HK-2 (cell line): ENCODE measurements around the gene SOHLH1.
A peak's percentile ranks its signal among the peaks of the same experiment; 100 is the strongest.

Experiments
- DNase-seq: peaks from one replicate; pipeline ENCODE4 v3.0.0-alpha.2; 2018; ENCODE audit not compliant: unreplicated experiment

The SOHLH1 gene

DNA sequence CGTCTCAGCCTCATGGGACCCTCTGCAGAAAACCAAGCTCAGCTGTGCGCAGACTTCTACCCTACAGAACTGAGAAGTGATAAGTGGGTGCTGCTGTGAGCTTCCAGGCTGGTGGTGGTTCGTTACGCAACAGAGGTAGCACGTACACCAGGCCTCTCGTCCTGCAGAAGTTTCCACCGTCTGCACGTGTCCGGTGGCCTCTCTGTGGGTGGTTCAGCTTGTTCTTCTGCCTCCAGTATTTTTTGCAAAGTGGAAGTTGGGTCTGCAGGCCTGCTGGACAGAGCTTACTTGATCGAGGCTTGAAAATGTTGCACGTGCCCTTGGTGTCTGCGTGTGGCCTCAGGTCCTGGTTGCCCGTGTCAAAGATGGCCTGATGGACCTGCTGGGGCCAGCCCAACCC lies 30.2 kb upstream of the SOHLH1 start:
- no peak for DNase-seq

DNA sequence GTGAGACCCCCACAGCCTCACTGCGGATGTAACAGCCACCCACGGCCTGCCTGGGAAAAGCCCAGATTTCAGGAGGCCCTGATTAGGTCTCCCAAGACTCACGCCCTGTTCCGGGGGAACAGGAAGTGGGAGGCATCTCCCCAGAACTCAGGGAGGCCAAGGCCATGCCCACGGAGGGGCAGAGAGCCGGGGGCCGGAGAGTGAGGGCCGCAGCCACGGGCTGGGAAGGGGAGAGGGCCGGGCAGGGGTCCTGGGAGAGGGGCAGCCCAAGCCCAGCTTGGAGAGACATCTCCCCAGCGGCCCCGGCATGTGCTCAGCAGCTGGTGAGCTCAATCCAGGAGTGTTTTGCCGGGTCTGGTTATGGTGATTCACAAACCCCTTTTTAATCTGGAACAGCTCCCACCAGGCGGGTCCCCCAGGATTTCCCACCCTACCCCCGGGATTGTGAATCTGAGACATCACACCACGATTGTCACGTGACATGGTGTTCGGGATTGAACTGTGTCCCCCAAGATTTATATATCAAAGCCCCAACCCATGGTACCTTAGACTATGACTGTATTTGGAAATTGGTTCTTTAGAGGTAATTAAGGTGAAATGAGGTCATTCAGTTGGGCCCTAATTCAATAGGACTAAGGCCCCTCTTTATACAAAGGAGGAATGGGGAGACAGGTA lies 29.3 kb upstream of the SOHLH1 start:
- DNase-seq: no peak

DNA sequence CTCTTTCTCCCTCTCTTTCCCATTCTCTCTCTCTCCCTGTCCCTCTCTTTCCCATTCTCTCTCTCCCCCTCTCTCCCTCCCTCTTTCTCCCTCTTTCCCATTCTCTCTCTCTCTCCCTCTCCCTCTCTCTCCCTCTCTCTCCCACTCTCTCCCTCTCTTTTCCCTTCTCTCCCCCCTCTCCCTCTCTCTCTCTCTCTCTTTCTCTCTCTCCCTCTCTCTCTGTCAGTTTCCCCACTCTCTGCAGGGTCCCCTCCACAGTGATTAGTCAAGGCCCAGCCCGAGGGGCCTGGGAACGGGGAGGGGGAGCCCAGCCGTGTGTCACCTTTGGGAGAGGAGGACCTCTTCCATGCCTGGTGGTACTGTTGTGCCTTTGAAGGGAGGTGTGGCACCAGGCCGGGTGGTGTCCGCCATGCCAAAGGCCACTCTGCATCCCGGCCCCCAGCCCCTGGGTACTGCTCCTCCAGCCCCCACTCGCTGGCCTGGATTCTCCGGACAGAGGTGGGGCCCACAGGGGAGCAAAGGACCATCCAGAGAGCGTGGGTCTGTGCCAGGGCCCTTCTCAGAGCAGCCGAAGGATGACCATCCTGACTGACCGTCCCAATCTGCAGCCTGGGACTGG lies 28.1 kb upstream of the SOHLH1 start:
- no peak for DNase-seq

DNA sequence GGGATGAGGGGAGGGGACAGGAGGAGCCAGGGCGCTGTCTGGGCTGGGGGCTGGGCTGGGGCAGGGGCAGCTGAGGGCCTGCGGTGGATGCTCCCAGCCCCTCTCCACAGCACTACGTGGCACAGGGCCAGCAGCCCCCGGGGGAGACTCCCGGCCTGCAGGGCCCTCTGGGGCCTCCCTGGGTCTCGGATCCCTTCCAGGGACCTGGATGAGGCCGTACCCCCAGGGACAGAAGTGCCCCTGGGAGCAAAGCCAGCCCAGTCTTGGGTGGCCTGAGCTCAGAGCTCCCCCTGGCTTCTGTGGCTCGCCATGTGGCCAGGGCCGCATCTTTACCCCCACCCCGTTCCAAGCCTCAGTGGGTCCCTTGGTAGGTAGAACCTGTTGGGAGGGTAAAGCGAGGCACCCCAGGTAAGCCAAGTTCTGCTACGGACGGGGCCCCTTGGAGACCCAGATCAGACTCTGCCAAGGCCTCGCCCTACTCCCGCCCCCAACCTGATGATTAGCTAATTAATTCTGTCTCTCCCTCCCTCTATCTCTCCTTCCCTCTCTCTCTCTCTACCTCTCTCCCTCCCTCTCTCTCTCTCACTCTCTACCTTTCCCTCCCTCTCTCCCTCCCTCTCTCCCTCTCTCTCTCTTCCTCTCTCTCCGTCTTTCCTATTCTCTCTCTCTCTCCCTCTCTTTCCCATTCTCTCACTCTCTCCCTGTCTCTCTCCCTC lies 27.0 kb upstream of the SOHLH1 start:
- no peak for DNase-seq

DNA sequence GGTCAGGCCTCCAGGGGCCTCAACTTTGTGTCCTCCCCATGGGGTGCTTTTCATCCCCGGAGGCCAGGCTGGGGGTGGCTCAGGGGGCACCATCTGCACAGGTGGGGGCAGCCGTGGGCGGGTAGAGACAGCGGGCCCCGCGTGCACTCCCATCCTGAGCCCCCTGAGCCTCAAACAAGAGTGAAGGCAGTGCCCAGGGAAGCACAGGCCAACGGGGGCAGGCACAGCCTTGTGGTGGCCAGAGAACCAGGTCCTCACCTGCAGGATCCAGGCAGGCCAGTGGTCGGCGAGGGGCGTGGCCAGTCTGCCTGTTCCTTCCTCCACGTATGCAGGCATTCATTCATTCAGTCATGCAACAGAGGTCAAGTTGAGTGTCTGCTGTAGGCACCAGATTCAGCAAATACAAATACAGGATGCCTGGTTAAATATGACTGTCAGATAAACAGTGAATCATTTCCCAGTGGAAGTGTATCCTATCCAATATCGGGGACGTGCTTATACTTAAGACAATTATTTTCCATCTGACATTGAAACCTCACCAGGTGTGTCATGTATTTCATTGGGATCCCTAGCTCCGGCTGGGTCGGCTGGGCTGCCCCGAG lies 25.0 kb upstream of the SOHLH1 start:
- no peak for DNase-seq

DNA sequence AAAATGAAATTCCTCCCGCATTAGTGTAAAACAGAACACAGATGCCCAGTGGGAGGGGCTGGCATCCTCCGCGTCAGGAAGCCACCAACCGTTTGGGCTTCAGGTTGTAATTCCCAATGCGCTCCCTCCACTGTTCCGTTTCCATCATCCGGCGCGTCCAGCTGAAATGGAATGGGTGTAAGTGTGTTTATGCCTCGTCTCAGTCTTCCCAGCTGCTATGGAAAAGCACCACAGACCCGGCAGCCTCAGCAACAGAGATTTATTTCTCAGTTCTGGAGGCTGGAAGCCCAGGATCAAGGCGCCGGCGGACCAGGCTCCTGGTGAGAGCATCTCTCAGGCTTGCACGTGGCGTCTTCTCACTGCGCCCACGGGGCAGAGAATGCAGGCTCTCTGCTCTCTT lies 23.1 kb upstream of the SOHLH1 start:
- no peak for DNase-seq

DNA sequence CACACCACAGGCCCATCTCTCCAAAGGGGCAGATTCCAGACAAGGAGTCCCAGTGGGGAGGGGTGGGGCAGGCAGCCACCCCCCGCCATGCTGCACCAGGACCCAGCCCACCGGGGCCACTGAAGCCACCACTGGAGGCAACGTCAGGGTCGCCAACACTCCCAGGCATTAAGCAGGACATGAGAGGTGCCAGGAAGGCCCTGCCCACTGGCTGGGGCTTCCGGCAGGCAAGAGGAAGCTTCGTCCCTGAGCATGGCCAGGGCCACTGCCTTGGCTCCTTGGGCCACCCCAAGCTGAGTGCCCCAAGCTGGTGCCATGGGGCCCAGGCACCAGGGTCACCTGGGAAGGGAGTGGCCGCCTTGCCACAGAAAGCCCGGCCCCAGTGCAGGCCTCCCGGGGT lies 20.2 kb upstream of the SOHLH1 start:
- no peak for DNase-seq

DNA sequence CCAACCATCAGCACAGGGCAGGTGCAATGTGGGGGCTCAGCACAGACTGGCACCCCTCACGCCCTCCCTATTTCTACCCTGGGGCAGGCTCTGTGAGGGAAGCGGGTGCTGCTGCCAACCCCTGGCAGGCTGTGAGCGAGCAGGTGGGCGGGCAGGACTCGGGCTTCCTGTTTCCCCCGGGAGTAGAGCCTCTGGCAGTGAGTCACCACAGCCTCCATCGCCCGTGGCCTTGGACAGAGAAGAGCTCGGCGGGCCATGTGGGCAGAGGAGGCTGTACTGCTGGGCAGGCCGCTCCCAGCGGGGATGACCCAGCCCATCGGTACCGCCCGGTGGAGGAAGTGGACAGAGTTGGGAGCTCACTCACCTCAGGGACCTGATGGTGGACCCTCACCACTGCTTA lies 19.3 kb upstream of the SOHLH1 start:
- peak; percentile 66 for DNase-seq

DNA sequence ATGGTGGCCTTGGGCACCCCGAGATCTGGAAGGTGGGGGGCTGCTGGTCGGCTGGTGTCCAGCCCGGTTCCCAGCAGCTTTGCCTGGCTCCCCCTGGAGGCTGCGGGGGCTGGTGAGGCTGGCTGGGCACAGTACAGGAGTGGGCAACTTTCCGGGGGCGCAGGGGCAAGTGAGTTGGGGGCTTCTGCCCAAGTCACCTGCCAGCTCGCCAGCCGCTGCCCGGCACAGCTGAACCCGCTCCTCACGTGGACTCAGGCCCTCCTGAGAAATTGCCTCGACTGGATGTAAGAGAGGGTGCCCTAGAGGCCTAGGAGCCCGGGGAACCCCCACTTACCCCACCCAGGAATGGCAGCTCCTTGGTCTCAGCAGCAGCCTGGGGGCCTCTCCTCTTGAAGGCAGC lies 18.1 kb upstream of the SOHLH1 start:
- no peak for DNase-seq

DNA sequence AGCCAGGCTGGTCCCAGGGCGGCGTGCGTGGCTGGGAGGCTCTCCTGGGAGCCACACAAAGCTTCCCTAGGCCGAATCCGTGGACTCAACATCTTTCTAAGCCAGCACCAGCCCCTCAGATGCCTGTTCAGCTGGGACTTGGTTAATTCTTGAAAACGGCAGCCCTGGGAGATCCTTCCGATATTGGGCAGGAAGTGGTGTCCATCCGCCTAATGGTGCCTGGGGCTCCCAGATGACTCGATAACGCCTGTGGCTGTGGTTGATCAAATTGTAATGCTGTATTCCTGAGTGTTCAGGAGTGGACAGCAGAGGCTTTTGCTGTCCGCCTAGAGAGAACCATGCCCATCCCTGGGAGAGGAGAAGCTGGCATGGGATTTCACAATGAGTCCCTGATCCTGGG lies 16.8 kb upstream of the SOHLH1 start:
- DNase-seq: no peak

DNA sequence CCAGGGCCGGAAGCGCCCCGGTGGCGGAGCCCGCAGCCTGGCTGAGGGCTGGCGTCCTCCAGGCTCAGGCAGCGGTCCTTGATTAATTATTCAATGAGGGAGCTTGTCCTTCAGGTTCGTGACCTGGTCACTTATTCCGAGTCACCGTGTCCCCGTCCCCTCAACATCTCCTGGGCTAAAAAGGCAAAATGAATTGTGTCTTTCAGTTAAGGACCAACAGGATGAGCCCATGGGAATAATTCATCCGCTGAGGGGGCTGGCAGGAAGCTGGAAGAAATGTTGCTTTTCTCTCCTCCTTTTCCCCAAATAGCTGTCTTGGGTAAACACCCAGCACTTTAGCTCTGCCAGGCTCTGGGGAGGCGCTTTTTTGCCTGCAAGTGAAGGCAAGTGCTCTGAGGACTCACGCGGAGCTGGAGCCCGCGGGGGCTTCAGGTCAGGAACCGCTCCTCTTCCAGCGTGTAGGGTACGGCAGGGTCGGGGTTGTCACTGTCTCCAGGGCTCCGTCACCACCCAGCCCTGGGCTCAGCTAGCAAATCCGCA lies 15.8 kb upstream of the SOHLH1 start:
- DNase-seq: no peak

DNA sequence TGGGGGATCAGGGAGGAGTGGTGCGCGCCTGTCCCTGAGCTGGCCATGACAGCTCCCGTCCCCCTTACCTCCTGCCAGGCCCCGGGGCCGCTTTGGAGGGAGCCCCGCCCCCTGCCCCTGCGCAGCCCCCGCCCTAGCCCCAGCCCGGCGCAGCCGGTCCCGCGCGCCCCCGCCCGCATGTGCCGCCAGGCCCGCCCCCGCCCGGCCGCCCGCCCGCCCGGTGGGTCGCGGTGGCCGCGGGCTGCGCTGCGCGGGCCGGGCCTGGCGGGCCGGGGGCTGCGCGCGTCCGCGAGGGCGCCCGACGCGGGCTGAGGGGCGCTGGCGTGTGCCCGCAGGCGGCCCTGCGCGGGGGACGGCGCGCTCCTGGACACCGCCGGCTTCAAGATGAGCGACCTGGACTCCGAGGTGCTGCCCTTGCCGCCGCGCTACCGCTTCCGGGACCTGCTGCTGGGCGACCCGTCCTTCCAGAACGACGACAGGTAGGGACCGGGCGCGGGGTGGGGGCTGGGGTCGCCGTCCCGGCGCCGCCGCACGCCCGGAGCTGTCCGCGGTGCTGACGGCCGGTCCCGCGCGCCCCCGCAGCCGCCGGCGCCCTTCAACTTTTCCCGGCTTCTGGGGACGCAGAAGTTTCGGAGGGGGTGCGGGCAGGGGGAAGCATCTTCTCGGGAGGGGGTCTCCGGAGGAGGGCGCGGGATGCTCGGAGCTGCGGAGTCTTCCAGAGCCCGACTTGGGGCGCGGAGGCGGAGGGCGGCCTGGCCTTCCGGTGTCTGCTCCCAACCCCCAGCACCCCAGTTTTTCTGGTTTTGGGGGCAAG lies 15.2 kb upstream of the SOHLH1 start:
- DNase-seq: no peak

DNA sequence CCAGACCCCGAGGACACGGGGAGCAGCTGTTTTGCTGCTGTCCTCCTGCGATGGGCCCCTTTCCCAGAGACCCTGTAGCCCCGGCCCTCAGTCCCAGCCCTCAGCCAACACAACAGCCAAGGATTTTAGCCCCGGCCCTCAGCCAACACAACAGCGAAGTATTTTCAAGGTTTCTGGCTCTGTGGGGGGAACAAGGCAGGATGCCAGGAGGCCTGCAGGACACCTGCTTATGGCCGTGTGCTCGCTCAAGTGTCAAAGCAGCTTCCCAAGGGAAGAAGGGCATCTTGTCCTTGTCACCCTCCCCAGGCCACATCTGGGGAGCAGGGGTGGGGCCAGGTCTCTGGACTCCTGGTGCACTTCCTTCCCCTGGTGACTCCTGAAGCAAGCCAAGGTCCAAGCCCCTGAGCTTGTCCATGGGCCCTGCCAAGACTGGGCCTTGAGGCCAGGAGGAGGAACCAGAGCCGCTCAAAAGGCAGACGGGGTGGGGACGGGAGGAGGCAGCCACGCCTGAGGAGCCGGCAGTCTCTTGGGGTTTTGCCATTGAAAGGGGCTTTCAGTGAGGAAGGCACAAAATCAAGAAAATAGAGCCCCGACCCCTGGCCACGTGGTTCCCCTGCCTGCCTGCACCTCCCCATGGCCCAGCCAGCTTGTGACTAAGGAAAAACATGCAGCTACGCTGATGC lies 13.5 kb upstream of the SOHLH1 start:
- no peak for DNase-seq

DNA sequence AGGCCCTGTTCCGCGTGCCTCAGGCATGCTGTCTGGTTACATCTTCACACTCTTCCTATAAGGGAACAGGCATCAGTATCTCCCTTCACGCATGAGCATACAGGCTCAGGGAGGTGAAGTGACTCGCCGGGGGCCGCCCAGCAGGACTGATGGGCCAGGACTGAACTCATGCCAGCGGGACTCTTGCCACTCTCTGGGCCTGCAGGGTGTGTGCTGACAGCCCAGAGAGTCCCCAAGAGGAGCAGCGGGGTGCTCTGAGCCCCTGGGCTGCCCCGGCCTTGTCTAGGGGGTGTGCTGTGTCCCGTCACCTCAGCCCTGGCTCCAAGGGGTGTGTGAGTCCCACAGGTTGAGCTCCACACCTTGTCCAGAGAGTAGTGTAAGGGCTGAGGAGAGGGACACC lies 12.6 kb upstream of the SOHLH1 start:
- no peak for DNase-seq

DNA sequence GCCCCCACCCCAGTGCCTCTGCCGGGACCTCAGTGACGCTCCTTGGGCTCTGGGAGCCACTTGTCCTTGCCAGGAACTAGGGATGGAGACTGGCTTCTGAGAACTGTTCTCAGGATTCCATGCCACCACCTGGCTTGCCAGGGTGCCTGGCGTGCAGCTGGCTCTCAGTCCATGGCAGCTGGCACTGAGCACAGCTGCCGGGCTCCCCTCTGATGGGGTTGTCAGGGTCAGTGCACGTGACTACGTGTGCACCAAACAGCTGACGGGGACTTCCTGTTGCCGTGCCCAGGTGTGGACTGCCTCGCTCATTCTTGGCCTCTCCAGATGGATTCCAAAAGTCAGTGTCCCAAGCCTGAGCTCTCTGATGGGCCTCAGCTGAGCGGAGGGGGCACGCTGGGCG lies 12.1 kb upstream of the SOHLH1 start:
- no peak for DNase-seq

DNA sequence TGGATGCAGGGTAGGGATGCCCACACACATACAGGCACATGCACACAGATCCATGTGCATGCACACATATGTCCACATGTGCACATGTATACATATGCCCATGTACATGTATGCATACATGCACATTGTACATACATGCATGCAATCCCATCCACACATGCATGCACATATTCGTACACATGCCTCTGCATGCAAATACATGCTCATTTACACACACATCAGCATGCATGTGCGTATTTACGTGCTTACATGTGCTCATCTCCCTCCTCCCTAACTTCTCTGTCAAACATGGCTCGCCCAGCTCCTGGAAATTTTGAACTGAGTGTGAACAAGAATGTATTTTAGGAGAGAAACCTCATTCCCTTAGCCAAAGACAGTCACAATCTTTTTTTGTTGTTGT lies 8.9 kb upstream of the SOHLH1 start:
- no peak for DNase-seq

DNA sequence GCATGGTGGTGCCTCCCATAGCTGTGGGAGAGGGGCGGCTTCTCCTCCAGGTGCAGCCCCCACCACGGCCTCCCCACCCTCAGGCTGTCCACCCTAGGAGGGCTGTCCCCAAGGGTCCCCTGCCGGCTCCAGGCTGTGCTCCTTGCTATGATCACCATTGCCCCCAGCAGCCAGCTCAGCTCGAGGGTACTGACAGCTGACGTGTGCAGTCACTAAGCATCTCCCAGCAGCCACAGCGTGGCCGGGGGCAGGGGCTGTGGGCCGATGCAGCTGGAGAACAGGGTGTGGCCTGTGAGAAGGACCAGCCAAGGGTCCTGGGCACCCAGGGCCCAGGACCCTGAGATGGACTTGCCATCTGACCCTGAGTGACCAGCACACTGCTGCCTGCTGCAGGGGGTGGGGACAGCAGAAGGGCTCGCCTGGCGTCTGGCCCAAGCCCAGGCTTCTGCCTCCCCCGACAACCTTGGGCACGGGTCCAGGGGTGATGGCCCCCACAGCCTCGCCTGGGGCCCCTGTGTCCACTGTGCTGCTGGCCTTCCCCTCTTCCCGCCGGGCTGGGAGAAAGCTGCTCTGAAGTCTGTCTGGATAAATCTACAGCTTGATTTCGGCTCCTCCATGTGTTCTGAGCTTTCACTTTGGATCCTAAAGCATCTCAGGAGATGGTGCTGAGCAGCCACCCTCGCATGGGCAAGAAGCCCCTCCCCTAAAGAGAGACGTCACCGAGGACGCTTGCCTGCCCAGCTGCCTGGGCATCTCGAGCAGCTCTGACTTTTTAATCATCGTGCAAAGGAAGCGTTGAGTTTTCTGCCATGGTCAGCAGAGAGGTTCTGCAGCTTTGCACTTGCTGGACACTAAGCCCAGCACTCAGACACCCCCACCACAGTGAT lies 8.2 kb upstream of the SOHLH1 start:
- no peak for DNase-seq

DNA sequence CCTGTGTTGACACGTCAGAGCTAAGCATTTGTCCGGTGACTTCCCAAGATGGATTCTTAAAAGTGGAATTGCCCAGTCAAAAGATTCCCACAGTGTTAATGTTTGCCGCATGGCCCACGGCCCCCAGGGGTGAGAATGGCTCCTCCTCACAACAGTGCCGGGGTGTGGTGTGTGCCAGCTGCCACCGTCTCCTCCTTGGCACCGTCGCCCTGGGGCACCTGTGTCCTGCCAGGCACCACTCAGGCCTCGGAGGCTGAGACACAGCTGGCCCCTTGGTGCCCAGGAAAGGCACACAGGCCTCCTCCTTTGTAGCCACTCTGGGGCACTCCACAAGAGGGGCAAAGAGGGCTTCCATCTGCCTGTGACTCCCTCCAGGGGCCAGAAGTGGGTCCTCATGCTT lies 7.0 kb upstream of the SOHLH1 start:
- DNase-seq: no peak

DNA sequence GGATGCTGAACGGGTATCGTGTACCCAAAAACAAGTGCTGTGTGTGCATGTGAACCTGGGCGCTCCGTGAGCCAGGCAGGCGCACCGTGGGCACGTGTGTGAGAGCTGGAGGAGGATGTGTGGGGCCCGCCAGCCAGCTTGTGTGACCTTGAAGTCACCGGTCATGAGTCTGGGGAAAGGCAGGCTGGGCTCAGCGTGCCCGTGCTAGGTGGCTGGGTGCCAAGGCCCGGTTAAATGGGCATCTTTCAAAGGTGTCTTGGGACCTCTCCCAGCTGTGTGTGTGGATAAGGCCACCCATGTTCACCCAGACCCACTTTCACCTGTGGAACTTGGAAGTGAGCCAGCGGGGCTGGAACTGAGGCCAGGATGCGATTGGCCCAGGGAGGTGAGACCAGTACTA lies 6.1 kb upstream of the SOHLH1 start:
- DNase-seq: no peak

DNA sequence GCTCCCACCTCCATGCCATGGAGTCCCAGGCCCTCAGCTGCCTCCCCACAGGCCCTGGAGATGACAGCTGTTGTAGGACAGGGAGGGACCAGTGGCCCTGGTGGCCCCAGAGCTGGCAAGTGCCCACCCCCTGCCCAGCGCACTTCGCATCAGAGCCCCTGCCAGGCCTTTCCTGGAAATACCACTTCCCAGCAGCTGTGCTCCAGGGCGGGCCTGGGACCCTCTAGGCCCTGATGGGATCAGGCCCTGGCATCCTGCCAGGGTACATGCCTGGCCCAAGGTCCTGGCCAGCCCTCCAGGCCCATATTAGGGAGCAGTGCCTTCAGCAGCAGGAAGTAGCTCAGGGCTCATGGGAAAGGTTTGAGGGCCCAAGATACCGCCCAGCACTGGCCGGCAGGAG lies 5.2 kb upstream of the SOHLH1 start:
- no peak for DNase-seq
